ENCODE data around the gene IL3. TPM values are rescaled to one million over a fixed set of nuclear protein-coding genes. Genes with fewer than 3 reads are reported as not detected.

IL3 gene
- total RNA-seq, 1 donor from 2014 or later: 67.7 TPM

DNA sequence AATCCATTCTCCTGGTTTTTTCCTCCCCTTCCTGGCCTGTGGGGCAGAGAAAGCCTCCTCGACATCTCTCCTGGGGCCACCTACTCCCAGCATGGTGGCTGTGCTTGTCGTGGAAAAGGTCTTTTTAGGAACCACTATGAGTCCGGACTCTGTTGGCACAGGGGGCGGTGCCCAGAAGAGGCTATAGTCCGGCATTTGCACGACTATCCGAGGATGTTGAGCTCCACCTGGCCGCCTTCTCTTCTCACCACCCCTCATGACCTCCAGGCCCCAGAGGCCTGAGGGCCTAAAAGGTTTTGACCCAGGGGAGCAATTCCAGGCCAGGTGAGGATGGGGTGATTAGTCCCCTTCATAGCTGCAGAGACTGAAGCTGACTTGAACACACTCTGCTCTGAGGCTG, 27.2 kb downstream of the IL3 start:
- Mint-ChIP-seq H3K9me3 (peaks cover 20% of the 10 kb centered on the region), H3K27me3 (no peaks in the 10 kb centered on the region), H3K4me1 (peaks cover 56% of the 10 kb centered on the region), H3K4me3 (no peak overlapping the region), H3K36me3 (ENCODE audit: low read depth) (peaks cover 8% of the 10 kb centered on the region), H3K27ac (no peak overlapping the region)
- intact Hi-C loops (cut with micrococcal nuclease): no loop called here
- no peak for DNase-seq

DNA sequence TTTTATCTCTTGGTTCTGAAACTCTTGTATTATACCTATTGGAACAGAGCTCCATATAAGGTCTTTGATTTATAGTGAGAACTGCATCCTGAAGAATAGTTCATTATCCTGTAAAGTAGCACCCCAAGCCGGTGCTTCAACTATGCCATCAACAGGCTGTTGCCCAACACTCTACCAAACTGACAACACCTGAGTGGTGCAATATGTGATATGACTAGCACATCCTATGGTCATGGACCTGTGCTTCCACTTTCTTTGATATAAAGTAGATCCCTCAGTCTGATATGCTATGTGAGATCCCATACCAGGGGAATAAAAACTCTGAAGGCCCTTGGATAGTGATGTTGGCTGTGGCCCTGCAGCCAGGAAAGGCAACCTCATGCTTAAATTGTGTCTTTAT, 28.9 kb downstream of the IL3 start:
- Mint-ChIP-seq H3K27ac (peak overlapping the region; percentile 48), H3K27me3 (no peaks in the 10 kb centered on the region), H3K36me3 (ENCODE audit: low read depth) (peaks cover 10% of the 10 kb centered on the region), H3K9me3 (peaks cover 20% of the 10 kb centered on the region), H3K4me3 (no peak overlapping the region), H3K4me1 (peaks cover 51% of the 10 kb centered on the region)
- DNase-seq: no peak
- intact Hi-C loops (cut with micrococcal nuclease): no loop called here

DNA sequence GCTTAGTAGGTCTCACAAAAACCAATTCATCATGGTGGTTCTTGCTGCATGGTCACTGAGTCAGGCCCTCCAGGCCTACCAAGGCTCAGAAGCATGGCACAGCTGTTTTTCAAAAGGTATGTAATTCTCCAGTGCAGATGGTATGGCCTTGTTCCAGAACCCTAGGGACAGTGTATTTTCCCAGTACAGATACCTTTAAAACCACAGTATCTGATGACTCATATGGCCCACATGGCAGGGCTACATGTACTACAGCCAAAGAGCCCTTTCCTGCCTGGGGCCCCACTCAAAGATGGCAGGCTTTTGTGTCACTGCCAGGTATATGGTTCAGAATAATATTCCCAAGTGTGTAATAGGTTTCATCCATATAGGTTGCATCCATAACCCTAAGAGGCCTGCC, 29.7 kb downstream of the IL3 start:
- H3K4me1 Mint-ChIP-seq: peaks cover 51% of the 10 kb centered on the region
- DNase-seq: no peak
- peaks cover 10% of the 10 kb centered on the region for H3K36me3 Mint-ChIP-seq (ENCODE audit: low read depth)
- intact Hi-C loops (cut with micrococcal nuclease): no loop called here
- H3K4me3 Mint-ChIP-seq: peak overlapping the region; percentile 33
- H3K9me3 Mint-ChIP-seq: peaks cover 20% of the 10 kb centered on the region
- no peaks in the 10 kb centered on the region for H3K27me3 Mint-ChIP-seq
- H3K27ac Mint-ChIP-seq: peak overlapping the region; percentile 71

DNA sequence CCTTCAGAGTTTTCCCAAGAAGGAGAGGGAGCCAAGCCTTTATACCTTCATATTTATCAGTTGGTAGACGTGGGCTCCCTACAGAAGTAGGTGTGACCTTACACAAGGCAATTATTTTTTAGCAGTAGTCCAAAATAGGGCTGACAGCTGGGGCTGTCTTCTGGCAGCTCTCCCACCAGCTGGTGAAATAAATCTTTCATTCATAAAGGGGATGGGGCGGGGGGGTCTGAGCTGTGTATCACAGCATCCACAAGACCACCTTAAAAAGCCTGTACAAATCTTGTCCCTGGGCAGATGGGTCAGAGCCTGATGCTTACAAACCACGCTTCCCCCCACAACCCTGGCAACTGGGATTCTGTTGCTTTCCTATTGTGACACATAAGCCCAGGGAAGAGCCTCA, 32.8 kb downstream of the IL3 start:
- H3K27me3 Mint-ChIP-seq: no peaks in the 10 kb centered on the region
- no peak overlapping the region for H3K27ac Mint-ChIP-seq
- H3K4me1 Mint-ChIP-seq: peaks cover 54% of the 10 kb centered on the region
- peaks cover 25% of the 10 kb centered on the region for H3K9me3 Mint-ChIP-seq
- DNase-seq: no peak
- peaks cover 13% of the 10 kb centered on the region for H3K36me3 Mint-ChIP-seq (ENCODE audit: low read depth)
- H3K4me3 Mint-ChIP-seq: no peak overlapping the region
- intact Hi-C loops (cut with micrococcal nuclease): loop anchor here (1.0 kb wide), 1 partner anchor 8 kb away; no protein-coding TSS in a partner anchor

DNA sequence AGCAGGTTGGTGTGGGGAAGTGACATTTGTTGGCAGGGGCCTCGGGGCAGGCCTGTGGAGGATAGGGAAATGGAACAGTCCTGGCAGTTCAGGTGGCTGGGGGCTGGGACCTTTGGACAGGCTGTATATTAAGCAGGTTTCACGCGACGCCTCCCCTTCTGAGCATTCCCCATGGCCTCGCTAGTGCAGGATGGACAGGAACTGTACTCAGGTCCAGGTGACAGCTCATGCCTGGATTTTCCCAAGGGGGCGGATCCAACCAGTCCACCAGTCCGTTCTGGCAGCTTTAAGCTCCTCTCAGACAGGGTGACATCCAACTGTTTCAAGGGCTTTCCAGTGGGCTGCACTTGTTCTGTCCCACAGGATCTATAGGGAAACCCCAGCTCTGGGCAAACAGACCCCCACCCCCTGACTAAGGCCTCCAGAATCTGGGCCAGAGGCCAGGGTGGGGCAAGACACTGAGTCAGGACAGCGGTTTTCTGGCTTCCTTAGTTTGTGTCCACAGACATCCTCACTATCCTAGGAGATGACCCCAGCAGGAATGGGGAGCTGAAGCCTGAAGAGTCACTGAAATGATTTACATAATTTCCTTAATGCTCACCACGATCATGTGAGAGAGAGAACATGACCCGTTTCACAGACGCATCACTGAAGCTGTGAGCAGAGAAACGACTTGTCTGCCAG, 34.1 kb downstream of the IL3 start:
- intact Hi-C loops (cut with micrococcal nuclease): no loop called here
- Mint-ChIP-seq H3K27ac (peak overlapping the region; percentile 75), H3K4me1 (peaks cover 54% of the 10 kb centered on the region)

DNA sequence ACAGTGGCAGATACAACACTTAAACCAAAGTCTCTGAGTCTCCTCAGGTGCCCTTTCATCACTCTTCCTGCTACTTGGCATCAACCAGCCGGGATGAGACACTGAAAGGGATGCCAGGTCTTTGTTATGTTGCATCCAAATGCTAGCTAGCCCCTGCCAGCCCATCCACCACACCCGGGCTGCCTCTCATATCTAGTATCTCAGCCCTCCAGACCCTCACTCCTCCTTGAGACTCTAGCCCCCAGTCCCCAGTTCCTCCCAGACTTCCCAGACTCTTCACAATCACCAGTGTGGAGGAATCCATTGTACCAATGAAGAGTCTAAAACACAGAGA, 34.6 kb downstream of the IL3 start:
- no peak for DNase-seq
- intact Hi-C loops (cut with micrococcal nuclease): no loop called here
- H3K27me3 Mint-ChIP-seq: no peaks in the 10 kb centered on the region
- peaks cover 54% of the 10 kb centered on the region for H3K4me1 Mint-ChIP-seq
- H3K27ac Mint-ChIP-seq: peak overlapping the region; percentile 75
- H3K9me3 Mint-ChIP-seq: peaks cover 14% of the 10 kb centered on the region
- H3K4me3 Mint-ChIP-seq: no peak overlapping the region
- H3K36me3 Mint-ChIP-seq (ENCODE audit: low read depth): peaks cover 13% of the 10 kb centered on the region

More for the DNA sequence above, 34.1 kb downstream of the IL3 start:
- Mint-ChIP-seq H3K27me3 (no peaks in the 10 kb centered on the region), H3K9me3 (peaks cover 17% of the 10 kb centered on the region), H3K4me3 (no peak overlapping the region), H3K36me3 (ENCODE audit: low read depth) (peaks cover 15% of the 10 kb centered on the region)
- no peak for DNase-seq

DNA sequence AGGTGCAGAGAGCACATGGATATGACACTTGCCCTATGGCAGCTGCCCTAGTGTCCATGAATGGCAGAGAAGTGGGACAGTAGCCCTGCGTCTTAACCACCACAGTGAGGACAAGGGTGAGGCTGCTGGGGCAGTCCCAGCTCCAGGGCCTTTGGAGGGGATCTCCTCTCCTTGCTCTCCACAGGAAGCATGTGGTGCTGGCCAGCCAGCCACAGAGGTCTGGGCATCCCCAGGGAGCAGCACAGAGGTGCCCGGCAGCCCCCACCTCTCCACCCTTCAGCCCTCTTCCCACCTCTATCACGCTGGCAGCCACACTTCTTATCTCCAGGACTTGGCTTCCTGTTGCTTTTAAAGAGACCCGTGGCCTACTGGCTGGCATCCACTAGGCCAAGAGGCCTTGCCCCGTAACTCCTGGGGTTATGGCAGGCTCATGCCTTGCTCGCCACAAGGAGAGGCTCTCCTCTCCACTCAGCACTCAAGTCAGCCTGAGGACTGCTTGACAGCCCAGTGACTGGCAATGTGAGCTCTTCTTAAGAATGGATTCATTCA, 35.0 kb downstream of the IL3 start:
- H3K36me3 Mint-ChIP-seq (ENCODE audit: low read depth): peaks cover 11% of the 10 kb centered on the region
- H3K27me3 Mint-ChIP-seq: no peaks in the 10 kb centered on the region
- no peak for DNase-seq
- intact Hi-C loops (cut with micrococcal nuclease): no loop called here
- H3K27ac Mint-ChIP-seq: peak overlapping the region; percentile 75
- H3K4me1 Mint-ChIP-seq: peaks cover 53% of the 10 kb centered on the region
- H3K4me3 Mint-ChIP-seq: no peak overlapping the region
- H3K9me3 Mint-ChIP-seq: peaks cover 12% of the 10 kb centered on the region

DNA sequence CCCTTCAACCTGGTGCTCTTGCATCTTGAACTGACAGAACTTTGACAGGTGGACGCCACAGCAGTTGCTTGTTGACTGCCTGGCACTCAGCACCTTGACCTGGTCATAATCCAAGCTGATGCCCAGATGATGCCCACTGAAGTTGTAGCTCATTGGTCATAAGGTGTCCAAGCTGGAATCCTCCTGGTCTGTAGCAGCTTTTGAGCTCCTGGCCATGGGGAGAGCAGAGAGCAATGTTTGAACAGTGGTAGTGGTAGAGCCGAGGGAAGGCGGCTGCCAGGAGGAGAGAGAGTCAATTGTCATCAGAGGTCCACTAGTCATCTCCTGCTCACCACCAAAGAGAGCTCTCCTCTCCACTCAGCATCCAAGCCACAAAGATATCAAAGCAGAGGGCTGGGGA, 36.4 kb downstream of the IL3 start:
- Mint-ChIP-seq H3K4me3 (peak overlapping the region; percentile 8), H3K36me3 (ENCODE audit: low read depth) (peaks cover 9% of the 10 kb centered on the region), H3K4me1 (peaks cover 61% of the 10 kb centered on the region), H3K27ac (peak overlapping the region; percentile 75), H3K9me3 (peaks cover 7% of the 10 kb centered on the region), H3K27me3 (no peaks in the 10 kb centered on the region)
- intact Hi-C loops (cut with micrococcal nuclease): no loop called here
- DNase-seq: no peak

DNA sequence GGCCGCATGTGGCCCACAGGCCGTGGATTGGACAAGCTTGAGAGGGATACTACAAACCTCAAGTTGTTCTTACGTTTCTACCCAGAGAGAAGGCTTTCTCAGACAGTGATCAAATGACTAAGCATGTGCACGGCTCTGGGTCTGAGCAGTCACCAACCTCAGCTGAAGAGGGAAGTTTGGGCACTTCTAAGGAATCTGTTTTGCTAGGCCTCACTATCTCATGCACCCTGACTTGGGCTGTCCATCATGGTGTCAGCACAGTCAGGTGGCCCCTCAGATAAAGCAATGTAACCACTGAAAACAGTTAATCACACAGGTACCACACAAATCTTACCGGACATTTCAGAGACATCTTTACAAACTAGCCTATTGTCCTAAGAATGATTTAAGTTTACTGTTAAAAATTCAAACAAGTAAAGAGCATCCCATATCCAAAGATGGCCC, 37.7 kb downstream of the IL3 start:
- intact Hi-C loops (cut with micrococcal nuclease): loop anchor here (1.0 to 2.0 kb wide), 2 partner anchors 15 to 79 kb away; no protein-coding TSS in a partner anchor
- H3K36me3 Mint-ChIP-seq (ENCODE audit: low read depth): peaks cover 9% of the 10 kb centered on the region
- no peaks in the 10 kb centered on the region for H3K27me3 Mint-ChIP-seq
- H3K9me3 Mint-ChIP-seq: peaks cover 5% of the 10 kb centered on the region
- peak overlapping the region; percentile 12 for H3K4me3 Mint-ChIP-seq
- H3K4me1 Mint-ChIP-seq: peaks cover 72% of the 10 kb centered on the region
- H3K27ac Mint-ChIP-seq: peak overlapping the region; percentile 98
- peak; percentile 72 for DNase-seq

DNA sequence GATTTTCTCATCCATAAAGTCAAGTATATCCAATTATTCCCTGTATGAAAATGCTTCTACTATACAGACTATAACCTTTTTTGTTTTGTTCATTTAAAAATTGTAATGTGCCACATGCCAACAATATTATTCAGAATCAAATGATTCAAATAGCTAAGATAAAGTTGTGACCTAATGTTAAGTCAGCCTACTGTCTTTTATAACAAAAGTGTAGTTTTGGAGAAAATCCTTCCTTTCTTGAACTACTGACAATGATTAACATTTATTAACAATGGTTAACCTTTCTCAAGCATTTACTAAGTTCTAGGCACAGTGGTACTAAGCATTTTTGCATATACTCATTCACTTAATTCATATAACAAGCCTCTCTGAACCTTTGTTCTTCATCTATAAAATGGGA, 38.2 kb downstream of the IL3 start:
- Mint-ChIP-seq H3K9me3 (peaks cover 5% of the 10 kb centered on the region), H3K27me3 (no peaks in the 10 kb centered on the region), H3K36me3 (ENCODE audit: low read depth) (peaks cover 9% of the 10 kb centered on the region), H3K4me3 (peak overlapping the region; percentile 66), H3K27ac (peak overlapping the region; percentile 98), H3K4me1 (peaks cover 74% of the 10 kb centered on the region)
- DNase-seq: no peak
- intact Hi-C loops (cut with micrococcal nuclease): loop anchor here (1.0 to 2.0 kb wide), 6 partner anchors 13 to 463 kb away; partner anchors contain the start of gene RAPGEF6

DNA sequence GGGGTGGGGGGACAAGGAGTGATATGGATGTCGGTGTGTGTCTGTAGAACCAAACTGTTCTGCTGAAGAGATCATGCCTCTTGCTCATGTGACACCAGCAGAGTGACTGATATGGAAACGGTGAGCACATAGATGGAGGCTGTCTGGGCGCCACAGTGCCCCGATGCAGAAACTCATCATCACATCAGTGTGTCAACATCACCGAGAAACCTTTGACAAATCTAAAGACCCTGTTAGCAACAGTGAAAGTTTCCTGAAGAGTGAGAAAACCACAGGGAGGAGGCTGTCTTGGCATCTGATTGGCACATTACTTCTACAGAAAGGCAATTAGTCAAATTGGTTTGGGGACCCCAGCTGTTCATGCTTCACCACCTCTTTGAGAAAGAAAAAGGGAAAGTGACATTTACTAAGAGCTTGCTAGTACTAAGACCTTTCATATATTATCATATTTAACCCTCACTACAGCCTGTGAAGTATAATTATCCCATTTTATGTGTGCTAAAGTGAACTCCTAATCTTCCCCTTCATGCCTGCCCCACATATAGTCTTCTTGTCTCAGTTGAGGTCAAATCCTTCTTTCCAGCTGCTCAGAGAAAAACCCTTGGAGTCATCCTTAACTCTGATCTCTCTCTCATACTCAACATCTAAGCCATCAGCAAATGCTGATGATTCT, 38.8 kb downstream of the IL3 start:
- peak overlapping the region; percentile 66 for H3K4me3 Mint-ChIP-seq
- intact Hi-C loops (cut with micrococcal nuclease): loop anchor here (1.0 to 2.0 kb wide), 5 partner anchors 12 to 464 kb away; partner anchors contain the start of gene RAPGEF6

DNA sequence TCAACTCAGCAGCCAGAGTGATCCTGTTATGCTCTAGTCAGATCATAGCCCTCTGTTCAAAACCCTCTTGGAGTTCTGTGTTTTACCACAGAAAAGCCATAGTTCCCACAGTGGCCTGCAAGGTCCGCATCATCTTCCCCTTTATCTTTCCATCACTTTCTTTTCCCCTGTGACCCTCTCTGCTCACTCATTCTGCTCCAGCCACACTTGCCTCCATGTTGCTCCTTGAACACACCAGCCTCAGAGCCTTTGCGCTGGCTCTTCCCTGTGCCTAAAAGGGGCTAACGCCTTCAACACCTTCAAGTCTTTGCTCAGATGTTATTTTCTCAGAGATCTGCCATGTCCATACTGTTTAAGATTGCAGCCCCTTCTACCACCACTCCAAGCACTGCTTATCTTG, 39.5 kb downstream of the IL3 start:
- Mint-ChIP-seq H3K36me3 (ENCODE audit: low read depth) (peaks cover 15% of the 10 kb centered on the region), H3K9me3 (peaks cover 5% of the 10 kb centered on the region), H3K4me1 (peaks cover 80% of the 10 kb centered on the region), H3K27ac (peak overlapping the region; percentile 98), H3K4me3 (peak overlapping the region; percentile 66), H3K27me3 (no peaks in the 10 kb centered on the region)
- intact Hi-C loops (cut with micrococcal nuclease): loop anchor here (1.0 to 10.0 kb wide), 9 partner anchors 11 to 845 kb away; partner anchors contain the start of gene RAPGEF6
- DNase-seq: peak; percentile 61

More for the DNA sequence above, 38.8 kb downstream of the IL3 start:
- H3K4me1 Mint-ChIP-seq: peaks cover 75% of the 10 kb centered on the region
- peaks cover 5% of the 10 kb centered on the region for H3K9me3 Mint-ChIP-seq
- no peaks in the 10 kb centered on the region for H3K27me3 Mint-ChIP-seq
- H3K36me3 Mint-ChIP-seq (ENCODE audit: low read depth): peaks cover 9% of the 10 kb centered on the region
- H3K27ac Mint-ChIP-seq: peak overlapping the region; percentile 98
- DNase-seq: peak; percentile 84

DNA sequence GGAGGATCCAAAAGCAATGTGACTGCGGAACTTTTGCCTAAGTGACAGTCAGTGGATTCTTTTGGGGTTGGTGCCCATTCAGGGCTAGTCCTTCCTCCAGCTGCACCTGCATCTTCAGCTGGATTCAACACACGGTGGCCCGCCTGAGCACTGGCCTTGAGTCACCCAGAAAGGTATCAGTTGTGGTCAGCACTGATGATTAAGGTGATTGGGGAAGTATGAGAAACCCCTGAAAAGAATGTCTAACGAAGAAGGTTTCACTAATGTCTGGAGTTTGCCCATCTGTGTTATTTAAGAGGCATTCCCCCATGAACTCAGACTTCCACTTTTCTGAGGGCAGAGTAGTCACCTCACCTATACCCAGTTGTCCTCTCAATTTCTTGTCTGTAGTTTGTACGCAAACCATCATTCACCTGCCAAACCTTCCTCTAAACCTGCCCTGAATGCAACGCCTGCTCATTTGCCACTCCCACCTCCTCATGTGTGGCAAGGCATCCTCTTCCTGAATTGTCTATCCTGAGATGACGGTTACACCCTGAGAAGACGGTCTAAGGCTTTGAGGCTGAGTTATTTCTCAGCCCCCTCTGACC, 40.3 kb downstream of the IL3 start:
- peak; percentile 81 for DNase-seq
- Mint-ChIP-seq H3K4me1 (peaks cover 80% of the 10 kb centered on the region), H3K4me3 (peak overlapping the region; percentile 61), H3K27me3 (no peaks in the 10 kb centered on the region), H3K36me3 (ENCODE audit: low read depth) (peaks cover 20% of the 10 kb centered on the region), H3K9me3 (peaks cover 8% of the 10 kb centered on the region), H3K27ac (peak overlapping the region; percentile 98)
- intact Hi-C loops (cut with micrococcal nuclease): loop anchor here (5.0 to 10.0 kb wide), 4 partner anchors 324 to 846 kb away; no protein-coding TSS in a partner anchor

All from activated CD4-positive, alpha-beta T cell treated with anti-CD3 and anti-CD28 coated beads, Interleukin-2, amount 10 ng/mL, durations not matched to agents 24 days and 14 days (primary cell).